Activated naive CD4-positive, alpha-beta T cell treated with anti-CD3 and anti-CD28 coated beads, Interleukin-2, amount 50 U/mL, for 24 hours (primary cell): ENCODE data around the gene CEMIP.

Experiments
- H3K27ac Mint-ChIP-seq: one replicate; pipeline ENCODE4 v1.8.0; 2021; ENCODE audit warnings: mild to moderate bottlenecking, mixed read lengths
- H3K27me3 Mint-ChIP-seq: one replicate; pipeline ENCODE4 v1.8.0; 2021; ENCODE audit warnings: mixed read lengths
- H3K36me3 Mint-ChIP-seq: one replicate; pipeline ENCODE4 v1.8.0; 2021; ENCODE audit warnings: mixed read lengths
- H3K4me1 Mint-ChIP-seq: one replicate; pipeline ENCODE4 v1.8.0; 2021; ENCODE audit warnings: mixed read lengths
- H3K4me3 Mint-ChIP-seq: one replicate; pipeline ENCODE4 v1.8.0; 2021; ENCODE audit warnings: mild to moderate bottlenecking, mixed read lengths
- H3K9me3 Mint-ChIP-seq: one replicate; pipeline ENCODE4 v1.8.0; 2021; ENCODE audit warnings: mixed read lengths

The CEMIP gene

GRCh38 chr15:80921736-80922410 lies 142.7 kb downstream of the CEMIP start:
- H3K27me3 Mint-ChIP-seq = no peaks in the 10 kb centered on the region
- peaks cover 3% of the 10 kb centered on the region for H3K36me3 Mint-ChIP-seq
- H3K4me3 Mint-ChIP-seq = no peak overlapping the region
- H3K9me3 Mint-ChIP-seq = no peaks in the 10 kb centered on the region
- H3K27ac Mint-ChIP-seq = no peak overlapping the region
- peaks cover 11% of the 10 kb centered on the region for H3K4me1 Mint-ChIP-seq

GRCh38 chr15:80923668-80924067 lies 144.5 kb downstream of the CEMIP start:
- H3K4me3 Mint-ChIP-seq = no peak overlapping the region
- H3K27ac Mint-ChIP-seq = no peak overlapping the region
- no peaks in the 10 kb centered on the region for H3K27me3 Mint-ChIP-seq

GRCh38 chr15:80924278-80924677 lies 145.1 kb downstream of the CEMIP start:
- Mint-ChIP-seq H3K27ac (no peak overlapping the region), H3K9me3 (no peaks in the 10 kb centered on the region), H3K27me3 (no peaks in the 10 kb centered on the region), H3K4me1 (peaks cover 11% of the 10 kb centered on the region), H3K4me3 (no peak overlapping the region), H3K36me3 (peaks cover 3% of the 10 kb centered on the region)

More at GRCh38 chr15:80923668-80924067, 144.5 kb downstream of the CEMIP start:
- Mint-ChIP-seq H3K9me3 (no peaks in the 10 kb centered on the region), H3K4me1 (peaks cover 11% of the 10 kb centered on the region), H3K36me3 (peaks cover 3% of the 10 kb centered on the region)

- H3K4me1 Mint-ChIP-seq = peaks cover 8% of the 10 kb centered on the region
- H3K4me3 Mint-ChIP-seq = no peak overlapping the region
- peaks cover 3% of the 10 kb centered on the region for H3K36me3 Mint-ChIP-seq
- H3K27me3 Mint-ChIP-seq = no peaks in the 10 kb centered on the region
- no peaks in the 10 kb centered on the region for H3K9me3 Mint-ChIP-seq
- H3K27ac Mint-ChIP-seq = no peak overlapping the region
Measured at GRCh38 chr15:80925597-80926059, 146.5 kb downstream of the CEMIP start.

- Mint-ChIP-seq H3K4me1 (peaks cover 3% of the 10 kb centered on the region), H3K36me3 (peaks cover 5% of the 10 kb centered on the region), H3K4me3 (no peak overlapping the region), H3K9me3 (no peaks in the 10 kb centered on the region), H3K27ac (no peak overlapping the region), H3K27me3 (no peaks in the 10 kb centered on the region)
Measured at GRCh38 chr15:80926126-80926525, 147.0 kb downstream of the CEMIP start.

GRCh38 chr15:80929225-80929624 lies 150.1 kb downstream of the CEMIP start:
- Mint-ChIP-seq H3K27me3 (no peaks in the 10 kb centered on the region), H3K27ac (no peak overlapping the region), H3K9me3 (no peaks in the 10 kb centered on the region), H3K36me3 (peaks cover 5% of the 10 kb centered on the region), H3K4me1 (no peaks in the 10 kb centered on the region), H3K4me3 (no peak overlapping the region)

GRCh38 chr15:80929689-80930088 lies 150.5 kb downstream of the CEMIP start:
- Mint-ChIP-seq H3K4me1 (peaks cover 4% of the 10 kb centered on the region), H3K4me3 (no peak overlapping the region), H3K36me3 (peaks cover 9% of the 10 kb centered on the region), H3K27ac (no peak overlapping the region), H3K9me3 (no peaks in the 10 kb centered on the region), H3K27me3 (no peaks in the 10 kb centered on the region)

- Mint-ChIP-seq H3K36me3 (peaks cover 10% of the 10 kb centered on the region), H3K4me1 (peaks cover 8% of the 10 kb centered on the region), H3K27me3 (no peaks in the 10 kb centered on the region), H3K9me3 (no peaks in the 10 kb centered on the region), H3K4me3 (no peak overlapping the region), H3K27ac (no peak overlapping the region)
Measured at GRCh38 chr15:80931191-80931590, 152.0 kb downstream of the CEMIP start.

- Mint-ChIP-seq H3K36me3 (peaks cover 10% of the 10 kb centered on the region), H3K9me3 (no peaks in the 10 kb centered on the region), H3K27ac (no peak overlapping the region), H3K4me3 (no peak overlapping the region), H3K27me3 (no peaks in the 10 kb centered on the region), H3K4me1 (peaks cover 8% of the 10 kb centered on the region)
Measured at GRCh38 chr15:80931721-80932512, 152.7 kb downstream of the CEMIP start.

GRCh38 chr15:80932513-80932815 lies 153.3 kb downstream of the CEMIP start:
- Mint-ChIP-seq H3K4me1 (peaks cover 8% of the 10 kb centered on the region), H3K27me3 (no peaks in the 10 kb centered on the region), H3K27ac (no peak overlapping the region), H3K4me3 (no peak overlapping the region), H3K9me3 (no peaks in the 10 kb centered on the region), H3K36me3 (peaks cover 10% of the 10 kb centered on the region)

- Mint-ChIP-seq H3K27ac (no peak overlapping the region), H3K9me3 (no peaks in the 10 kb centered on the region), H3K4me3 (no peak overlapping the region), H3K36me3 (peaks cover 10% of the 10 kb centered on the region), H3K4me1 (peaks cover 8% of the 10 kb centered on the region), H3K27me3 (no peaks in the 10 kb centered on the region)
Measured at GRCh38 chr15:80932989-80933388, 153.8 kb downstream of the CEMIP start.

- H3K27ac Mint-ChIP-seq = no peak overlapping the region
- H3K4me1 Mint-ChIP-seq = peaks cover 8% of the 10 kb centered on the region
- H3K9me3 Mint-ChIP-seq = no peaks in the 10 kb centered on the region
- peaks cover 10% of the 10 kb centered on the region for H3K36me3 Mint-ChIP-seq
- H3K27me3 Mint-ChIP-seq = no peaks in the 10 kb centered on the region
- H3K4me3 Mint-ChIP-seq = no peak overlapping the region
Measured at GRCh38 chr15:80934761-80935221, 155.6 kb downstream of the CEMIP start.

GRCh38 chr15:80936288-80937078 lies 157.3 kb downstream of the CEMIP start:
- Mint-ChIP-seq H3K27me3 (no peaks in the 10 kb centered on the region), H3K4me1 (peaks cover 8% of the 10 kb centered on the region), H3K4me3 (no peak overlapping the region), H3K9me3 (no peaks in the 10 kb centered on the region), H3K27ac (no peak overlapping the region), H3K36me3 (peaks cover 6% of the 10 kb centered on the region)

- Mint-ChIP-seq H3K36me3 (peaks cover 10% of the 10 kb centered on the region), H3K9me3 (no peaks in the 10 kb centered on the region), H3K4me1 (peaks cover 8% of the 10 kb centered on the region), H3K27ac (no peak overlapping the region), H3K27me3 (no peaks in the 10 kb centered on the region), H3K4me3 (no peak overlapping the region)
Measured at GRCh38 chr15:80937718-80938117, 158.5 kb downstream of the CEMIP start.

- Mint-ChIP-seq H3K27ac (no peak overlapping the region), H3K4me1 (peaks cover 8% of the 10 kb centered on the region), H3K36me3 (peaks cover 14% of the 10 kb centered on the region), H3K4me3 (no peak overlapping the region), H3K27me3 (no peaks in the 10 kb centered on the region), H3K9me3 (no peaks in the 10 kb centered on the region)
Measured at GRCh38 chr15:80939216-80939615, 160.0 kb downstream of the CEMIP start.

GRCh38 chr15:80940331-80940730 lies 161.2 kb downstream of the CEMIP start:
- Mint-ChIP-seq H3K4me3 (no peak overlapping the region), H3K27me3 (no peaks in the 10 kb centered on the region), H3K4me1 (no peaks in the 10 kb centered on the region), H3K36me3 (peaks cover 10% of the 10 kb centered on the region), H3K9me3 (no peaks in the 10 kb centered on the region), H3K27ac (no peak overlapping the region)
